T follicular helper cell (primary cell): ENCODE data around the gene GRXCR2.
"Not testable (repeated sequence)": the region's sequence is repeated elsewhere in the genome, so short reads cannot be mapped to it uniquely, and the experiment has no call there.

ENCODE experiments used
- DNase-seq: peaks from one replicate; pipeline ENCODE4 v3.0.0-alpha.2; 2020; ENCODE audit warnings: low read depth
- total RNA-seq, 2 experiments: gene quantifications; one replicate each; lab custom pipeline; 2026; lab: John Stamatoyannopoulos, UW

GRXCR2 gene, protein sequence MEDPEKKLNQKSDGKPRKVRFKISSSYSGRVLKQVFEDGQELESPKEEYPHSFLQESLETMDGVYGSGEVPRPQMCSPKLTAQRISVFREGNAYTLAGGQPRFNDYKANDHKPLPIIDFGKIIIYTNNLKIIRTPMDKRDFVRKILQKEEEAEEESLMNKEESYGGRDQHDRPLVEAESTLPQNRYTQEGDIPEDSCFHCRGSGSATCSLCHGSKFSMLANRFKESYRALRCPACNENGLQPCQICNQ
- 0 reads per million in 2 experiments for total RNA-seq

DNA sequence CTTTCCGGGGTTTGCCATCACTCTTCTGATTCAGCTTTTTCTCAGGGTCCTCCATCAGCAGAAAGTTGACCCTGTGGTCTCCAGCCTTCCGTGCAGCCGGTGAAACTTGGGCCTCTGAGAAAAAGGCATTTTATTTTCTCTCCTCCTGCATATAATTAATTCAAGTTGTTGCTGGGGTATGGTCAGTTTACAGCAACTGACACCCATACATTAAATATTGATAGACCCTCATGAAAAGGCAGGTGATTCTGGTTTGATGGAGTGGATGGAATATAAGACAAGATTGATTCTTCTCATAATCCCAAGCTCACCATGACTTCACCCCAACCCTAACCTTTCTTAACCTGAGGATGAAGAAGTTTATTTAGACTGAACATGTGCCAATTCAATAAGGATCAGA, at the start of gene GRXCR2:
TSS of gene GRXCR2 (minus strand) at position 101 of the 400 bp plus-strand sequence. CDS start at position 55, 46 bp downstream.
- DNase-seq = no peak

DNA sequence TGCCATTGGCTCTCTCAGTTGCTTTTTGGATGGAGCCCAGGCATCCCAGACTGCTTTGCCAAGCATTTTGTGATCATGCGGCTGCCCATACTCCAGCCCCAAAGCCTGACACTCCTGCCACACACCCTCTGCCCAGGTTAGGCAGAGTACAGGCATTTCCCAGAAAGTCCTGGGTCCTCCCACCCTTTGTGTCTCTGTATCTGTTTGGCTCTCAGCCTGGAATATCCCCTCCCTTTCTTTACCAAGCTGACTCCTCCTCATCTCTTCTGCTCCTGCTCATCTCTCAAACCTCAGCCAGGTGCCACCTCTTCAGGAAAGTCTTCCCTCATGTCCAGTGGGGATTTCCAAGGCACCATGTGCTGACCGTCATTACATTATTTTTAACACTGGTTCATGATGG, 49.2 kb upstream of the GRXCR2 start:
- DNase-seq = no peak

DNA sequence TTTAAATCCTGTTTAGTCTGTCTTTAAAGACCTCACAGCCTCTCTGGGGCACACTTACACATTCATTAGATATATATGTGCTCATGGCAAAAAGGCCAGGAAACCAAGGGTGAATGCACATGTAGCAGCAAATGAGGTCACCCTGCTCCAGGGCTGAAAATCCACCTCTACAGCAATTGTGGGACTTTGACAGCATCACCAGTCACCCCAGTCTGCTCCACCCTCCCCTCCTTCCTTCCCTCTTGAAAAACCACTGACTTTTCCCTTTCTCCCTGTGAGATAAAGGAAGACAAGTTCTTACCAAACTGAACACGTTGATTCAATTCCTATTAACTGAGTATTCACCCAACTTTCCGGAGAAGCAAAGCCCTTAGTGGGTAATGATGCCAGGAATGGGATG, 48.4 kb upstream of the GRXCR2 start:
- no peak for DNase-seq

DNA sequence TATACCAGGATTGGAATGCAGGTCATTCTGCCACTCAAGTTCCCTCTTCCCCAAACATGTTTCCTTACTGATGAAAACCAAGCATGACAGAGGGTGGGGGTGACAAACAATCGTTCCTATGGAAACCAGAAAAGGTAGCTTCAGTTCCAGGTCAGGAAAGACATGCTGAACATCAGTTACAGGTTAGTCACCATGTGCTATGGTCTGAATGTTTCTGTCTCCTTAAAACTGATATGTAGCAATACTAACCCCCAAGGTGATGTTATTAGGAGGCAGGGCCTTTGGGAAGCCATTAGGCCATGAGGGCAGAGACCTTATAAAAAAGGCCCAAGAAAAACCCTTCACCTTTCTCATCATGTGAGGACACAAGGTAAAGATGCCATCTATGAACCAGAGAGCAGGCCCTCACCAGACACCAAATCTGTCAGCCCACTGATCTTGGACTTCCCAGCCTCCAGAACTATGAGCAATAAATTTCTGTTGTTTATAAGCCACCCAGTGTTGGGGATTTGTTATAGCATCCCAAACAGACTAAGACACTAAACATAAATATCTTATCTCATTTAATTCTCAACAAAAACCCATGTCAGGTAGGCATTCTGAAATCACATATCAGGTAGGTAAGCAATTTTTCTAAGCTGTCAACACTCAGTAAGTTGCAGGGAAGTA, 47.9 kb upstream of the GRXCR2 start:
- DNase-seq = no peak

DNA sequence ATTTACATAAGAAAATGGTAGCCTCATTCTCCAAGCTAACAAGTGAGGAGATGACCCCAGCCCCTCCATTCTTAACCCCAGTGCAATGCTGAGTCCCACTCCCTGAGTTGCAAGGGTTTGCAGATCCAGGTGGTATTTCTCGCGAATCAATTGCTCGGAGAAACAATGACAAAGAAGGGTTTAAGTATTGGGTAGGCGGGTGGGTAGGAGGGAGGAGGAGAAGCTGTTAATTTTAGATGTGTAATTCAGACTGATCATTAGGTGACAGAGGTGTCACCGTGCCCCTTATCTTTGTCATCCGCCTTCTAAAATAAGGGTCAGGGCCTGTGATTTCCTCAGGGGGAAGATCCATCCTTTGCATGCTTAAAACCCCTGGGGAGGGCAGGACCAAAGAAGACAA, 46.6 kb upstream of the GRXCR2 start:
- no peak for DNase-seq

DNA sequence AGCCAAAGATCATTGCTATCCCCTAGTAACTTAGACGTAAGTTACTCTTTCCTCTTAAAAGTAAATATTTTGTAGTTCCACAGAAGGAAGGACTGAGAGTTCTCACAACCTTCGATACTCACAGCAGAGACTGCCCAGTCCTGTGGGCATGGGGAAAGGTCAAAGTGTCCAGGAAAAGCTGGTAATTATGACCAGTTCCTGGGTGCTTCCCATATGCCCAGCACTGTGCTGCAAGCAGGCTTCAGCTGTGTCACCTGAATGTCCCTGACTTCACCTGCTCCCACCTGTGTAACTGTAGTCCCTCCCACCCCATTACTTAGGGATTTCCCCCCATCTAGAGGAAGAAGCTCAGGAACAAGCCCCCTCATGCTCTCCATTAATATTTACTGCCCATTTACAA, 45.6 kb upstream of the GRXCR2 start:
- no peak for DNase-seq

DNA sequence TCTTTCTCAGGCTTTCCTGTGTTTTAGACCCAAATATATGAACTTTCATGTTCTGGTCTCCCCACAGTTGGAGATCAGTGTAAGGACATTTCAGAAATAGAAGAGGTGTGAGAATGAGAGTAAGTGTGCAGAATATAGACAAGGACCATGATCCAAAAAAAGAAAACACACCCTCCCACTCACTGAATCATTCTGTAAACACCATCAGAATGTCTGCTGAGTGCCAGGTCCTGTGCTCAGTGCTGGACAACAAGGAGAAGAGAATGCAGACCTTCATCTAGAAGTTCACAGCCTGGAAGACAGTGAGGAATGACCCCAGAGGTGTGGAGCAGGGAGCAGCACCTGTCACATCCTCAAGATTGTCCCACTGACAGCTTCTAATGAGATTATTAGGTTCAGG, 44.5 kb upstream of the GRXCR2 start:
- DNase-seq = no peak

DNA sequence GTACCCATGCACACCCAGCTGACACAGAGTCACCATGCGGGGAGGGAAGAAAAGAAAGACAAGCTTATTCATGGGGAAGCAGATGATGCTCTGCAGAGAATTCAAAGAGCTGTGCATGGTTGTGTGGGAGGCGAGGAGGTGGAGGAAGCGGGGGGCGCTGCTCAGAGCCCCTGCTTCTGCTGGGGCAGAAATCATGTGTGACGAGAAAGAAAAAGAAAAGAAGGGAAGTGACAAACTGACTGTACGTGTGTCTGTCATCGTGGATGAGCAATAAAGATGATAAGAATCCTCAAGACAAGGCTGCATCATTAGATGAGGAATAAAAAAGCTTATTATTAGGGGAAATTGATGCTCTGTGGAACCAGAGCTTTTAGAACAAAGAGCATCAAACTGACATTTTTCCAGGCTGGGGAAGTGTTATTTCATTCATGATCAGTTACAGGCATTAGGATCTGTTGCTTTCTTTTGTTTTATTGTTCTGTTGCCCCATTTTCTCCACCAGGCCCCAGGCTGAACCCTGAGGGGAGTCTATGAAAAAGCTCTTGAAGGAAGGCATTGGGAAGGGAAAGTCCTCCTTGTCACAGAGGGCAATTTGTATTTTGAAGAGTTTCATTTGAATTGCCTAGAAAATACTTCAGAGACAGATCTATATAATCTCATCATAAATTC, 43.3 kb upstream of the GRXCR2 start:
- DNase-seq = no peak

DNA sequence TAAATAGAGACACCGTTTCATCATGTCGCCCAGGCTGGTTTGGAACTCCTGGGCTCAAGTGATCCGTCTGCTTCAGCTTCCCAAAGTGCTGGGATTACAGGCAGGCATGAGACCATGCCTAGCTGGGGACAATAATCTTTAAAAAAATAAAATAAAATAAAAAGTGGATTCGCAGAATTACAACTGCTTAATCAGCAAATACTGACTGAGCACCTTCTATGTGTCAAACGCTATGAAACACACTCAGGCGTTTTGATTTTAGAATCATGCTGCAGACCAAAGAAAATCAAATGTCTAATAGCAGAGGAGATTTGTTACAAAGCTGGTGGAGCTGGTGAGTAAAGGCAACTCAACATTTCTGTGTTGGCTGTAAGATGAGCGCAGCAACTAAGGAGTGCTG, 40.9 kb upstream of the GRXCR2 start:
- no peak for DNase-seq

DNA sequence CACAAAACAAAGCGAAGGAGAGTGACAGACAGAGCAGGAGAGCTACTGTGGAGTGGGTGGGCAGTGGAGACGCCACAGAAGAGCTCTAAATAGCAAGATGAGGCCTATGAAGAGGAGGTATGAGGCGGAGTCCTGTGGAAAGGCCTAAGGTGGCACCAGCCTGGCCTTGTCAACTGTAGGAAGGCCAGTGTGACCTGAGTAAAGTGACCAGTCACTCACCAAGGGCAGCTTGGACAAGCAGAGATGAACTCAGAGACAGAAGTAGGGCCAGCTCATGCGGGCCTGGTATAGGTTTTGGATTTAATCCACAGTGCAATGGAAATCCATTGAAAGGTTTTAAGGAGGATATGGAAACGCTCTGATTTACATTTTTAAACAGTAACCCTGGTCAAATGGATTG, 39.8 kb upstream of the GRXCR2 start:
- no peak for DNase-seq

DNA sequence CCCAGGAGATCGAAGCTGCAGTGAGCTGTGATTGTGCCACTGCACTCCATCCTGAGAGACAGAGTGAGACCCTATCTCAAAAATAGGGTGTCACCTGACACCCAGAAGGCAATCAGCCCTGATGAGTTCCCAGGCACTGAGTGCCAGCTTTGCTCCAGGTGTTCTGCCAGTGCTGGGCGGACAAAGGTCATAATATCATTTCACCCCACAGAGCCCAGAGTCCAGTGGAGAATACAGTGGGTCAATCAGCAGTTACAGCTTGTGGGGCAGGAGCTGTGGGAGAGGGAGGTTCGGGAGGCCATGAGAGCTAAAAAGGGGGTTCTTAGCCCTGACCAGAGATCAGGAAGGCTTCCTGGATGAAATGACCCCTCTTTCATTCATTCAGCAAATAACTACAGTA, 39.2 kb upstream of the GRXCR2 start:
- no peak for DNase-seq

DNA sequence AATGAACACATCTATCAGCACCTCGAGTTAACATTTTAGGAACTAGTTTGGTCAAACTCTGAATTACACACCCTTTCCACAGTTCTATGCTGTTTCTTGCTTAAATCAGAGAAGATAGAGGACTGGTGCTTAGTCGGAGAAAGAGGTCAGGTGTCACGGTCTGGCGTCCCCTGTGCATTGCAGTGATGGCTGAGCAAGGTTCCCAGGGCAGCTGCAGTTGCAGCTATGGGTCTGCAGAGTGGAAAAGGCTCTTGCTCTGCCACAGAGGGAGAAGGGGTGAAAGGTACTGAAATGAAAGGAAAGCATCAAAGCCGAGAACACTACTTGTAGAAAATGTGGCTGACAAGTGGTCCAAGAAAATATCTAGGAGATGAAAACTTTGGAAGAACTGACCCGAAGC, 38.4 kb upstream of the GRXCR2 start:
- no peak for DNase-seq

DNA sequence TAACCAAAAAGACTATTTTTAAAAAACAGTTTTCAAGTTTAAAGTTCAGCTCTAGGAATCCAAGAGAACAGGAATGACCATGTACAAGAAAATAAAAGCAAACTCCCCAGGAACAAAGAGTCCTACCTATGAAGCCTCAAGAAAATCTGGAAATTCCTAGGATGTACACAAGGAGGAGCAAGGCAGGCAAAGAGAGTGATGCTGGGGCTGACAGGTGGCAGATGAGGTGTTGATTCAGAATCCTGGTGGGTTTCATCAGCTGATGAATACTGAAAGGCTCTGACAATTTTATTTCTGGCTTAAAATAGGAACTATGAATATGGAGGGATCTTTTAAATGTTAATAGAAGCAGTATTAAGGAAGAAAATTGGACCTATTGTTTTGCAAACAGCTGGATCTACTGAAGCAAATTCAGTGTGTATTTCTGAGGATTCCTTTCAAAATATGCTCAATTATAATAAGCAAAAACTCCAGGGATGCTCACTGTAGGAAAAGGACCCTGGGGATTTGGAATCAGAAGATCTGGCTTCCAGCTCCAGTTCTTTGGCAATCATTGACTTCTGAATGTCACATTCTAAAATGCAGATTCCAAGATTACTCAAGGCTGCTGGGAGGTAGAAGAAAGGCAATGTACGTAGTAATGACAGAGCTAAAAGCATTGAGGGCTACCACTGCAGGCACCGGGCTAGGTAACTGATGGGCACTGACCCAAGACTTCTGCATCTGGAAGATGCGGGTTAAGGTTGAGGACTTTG, 35.6 kb upstream of the GRXCR2 start:
- no peak for DNase-seq

DNA sequence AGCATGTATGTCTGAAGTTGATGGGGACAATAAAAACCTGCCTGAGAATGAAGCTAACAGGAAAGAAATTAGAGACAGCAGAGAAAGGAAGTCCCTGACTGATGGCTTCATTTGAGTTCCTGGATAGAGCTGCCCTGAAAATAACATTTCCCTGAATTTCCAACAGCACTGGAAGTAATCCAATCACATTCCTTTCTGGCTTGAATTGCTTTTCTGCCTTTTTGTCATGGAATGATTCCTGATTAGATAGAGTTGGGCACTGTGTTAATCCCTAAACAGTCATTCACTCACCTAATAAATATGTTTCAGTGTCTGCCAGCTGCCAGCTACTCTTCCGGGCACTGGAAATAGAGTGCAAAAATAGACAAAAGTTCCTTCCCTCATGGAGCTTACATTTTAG, 33.6 kb upstream of the GRXCR2 start:
- DNase-seq = no peak

DNA sequence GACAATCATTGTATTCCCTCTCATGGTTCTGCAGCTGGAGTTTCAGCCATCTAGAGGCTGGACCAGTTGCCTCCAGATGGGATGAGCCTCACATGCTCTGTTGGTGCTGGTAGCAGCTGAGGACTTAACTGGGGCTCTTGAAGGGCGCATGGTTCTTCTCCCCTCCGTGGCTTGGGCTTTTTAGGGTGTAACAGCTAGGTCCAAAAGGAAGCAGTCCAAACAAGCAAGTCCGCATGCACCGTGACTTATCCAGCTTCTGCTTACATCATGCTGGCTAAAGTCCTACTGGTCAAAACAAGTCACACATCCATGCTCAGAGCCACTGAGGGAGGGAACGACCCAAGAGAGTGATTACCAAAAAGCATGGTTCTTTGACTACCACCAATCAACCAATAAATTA, 31.9 kb upstream of the GRXCR2 start:
- DNase-seq = no peak

DNA sequence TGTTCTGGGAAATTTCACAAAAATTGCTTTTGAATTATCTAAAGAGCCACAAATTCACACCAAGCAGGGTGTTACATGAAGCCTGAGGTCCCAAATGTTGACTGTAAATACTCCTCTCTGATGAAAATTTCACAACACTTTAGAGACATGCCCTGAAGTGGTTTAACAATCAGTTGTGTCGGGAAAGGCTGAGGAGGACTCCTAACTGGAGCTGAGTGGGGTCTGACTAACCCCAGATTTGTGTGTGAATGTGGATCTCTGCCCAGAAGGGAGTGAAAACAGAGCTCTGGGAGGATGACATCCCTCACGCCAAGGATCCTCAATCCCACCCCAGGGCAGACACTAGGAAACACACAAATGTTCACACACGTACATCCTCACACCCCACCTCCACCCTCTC, 31.1 kb upstream of the GRXCR2 start:
- DNase-seq = no peak

DNA sequence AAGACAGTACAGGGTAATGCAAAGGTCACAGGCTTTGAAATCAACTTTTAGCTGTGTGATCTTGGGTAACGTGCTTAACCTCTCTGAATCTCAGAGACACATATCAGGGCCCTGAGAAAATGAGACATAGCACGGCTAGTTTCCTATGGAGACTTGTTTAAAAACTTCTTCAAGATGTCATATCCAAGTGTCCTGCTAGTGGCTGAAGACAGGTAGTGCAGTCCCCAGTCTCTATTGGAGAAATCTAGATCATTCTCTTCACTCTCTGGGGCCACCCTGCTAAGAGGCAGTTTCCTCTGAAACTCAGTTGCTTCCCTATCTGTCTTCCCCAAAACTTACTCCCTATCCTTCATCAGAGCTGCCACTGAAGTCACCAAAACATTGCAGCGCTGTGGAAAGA, 30.3 kb upstream of the GRXCR2 start:
- no peak for DNase-seq

DNA sequence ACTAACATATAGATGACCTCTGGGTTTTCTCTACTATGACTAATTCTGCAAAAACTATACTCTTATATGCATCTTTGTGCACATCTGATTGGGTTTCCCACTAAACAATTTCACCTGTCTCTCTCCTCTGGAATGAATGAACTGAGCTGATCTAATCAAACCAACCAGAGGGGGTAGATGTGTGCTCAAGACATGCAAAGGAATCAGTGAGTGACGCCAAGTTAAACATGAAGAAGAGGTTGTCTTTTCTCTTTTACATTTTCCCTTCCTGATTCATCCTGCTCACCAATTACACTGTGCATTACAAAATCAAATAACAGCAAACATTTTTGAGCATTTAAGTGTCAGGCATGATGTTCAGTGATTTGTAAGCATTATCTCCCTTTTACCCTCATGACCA, 29.6 kb upstream of the GRXCR2 start:
- DNase-seq = no peak

DNA sequence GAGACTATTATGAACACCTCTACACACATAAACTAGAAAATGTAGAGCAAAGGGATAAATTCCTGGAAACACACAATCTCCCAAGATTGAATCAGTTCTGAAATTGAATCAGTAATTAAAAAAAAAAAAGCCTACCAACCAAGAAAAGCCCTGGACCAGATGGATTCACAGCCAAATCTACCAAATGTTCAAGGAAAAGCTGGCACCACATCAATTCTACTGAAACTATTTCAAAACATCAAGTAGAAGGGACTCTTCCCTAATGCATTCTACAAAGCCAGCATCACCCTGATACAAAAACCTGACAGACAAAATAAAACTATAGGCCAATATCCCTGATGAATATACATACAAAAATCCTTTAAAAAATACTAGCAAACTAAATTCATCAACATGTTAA, 25.4 kb upstream of the GRXCR2 start:
- no peak for DNase-seq

DNA sequence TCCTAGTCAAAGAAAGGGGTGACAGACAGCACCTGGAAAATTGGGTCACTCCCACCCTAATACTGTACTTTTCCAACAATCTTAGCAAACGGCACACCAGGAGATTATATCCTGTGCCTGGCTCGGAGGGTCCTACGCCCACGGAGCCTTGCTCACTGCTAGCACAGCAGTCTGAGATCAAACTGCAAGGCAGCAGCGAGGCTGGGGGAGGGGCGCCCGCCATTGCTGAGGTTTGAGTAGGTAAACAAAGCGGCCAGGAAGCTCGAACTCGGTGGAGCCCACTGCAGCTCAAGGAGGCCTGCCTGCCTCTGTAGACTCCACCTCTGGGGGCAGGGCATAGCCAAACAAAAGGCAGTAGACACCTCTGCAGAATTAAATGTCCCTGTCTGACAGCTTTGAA, 18.6 kb upstream of the GRXCR2 start:
- DNase-seq = not testable (repeated sequence)

DNA sequence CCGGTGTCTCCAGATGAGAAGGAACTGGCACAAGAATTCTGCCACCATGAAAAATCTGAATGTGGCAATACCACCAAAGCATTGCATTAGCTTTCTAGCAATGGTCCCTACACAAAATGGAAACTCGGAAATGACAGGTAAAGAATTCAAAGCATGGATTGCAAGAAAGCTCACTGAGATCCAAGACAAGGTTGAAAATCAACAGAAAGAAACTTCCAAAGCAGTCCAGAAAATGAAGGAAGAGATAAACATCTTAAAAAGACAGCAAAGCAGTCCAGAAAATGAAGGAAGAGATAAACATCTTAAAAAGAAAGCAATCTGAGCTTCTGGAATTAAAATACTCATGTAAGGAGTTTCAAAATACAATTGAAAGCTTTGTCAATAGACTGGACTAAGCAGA, 16.8 kb upstream of the GRXCR2 start:
- no peak for DNase-seq

DNA sequence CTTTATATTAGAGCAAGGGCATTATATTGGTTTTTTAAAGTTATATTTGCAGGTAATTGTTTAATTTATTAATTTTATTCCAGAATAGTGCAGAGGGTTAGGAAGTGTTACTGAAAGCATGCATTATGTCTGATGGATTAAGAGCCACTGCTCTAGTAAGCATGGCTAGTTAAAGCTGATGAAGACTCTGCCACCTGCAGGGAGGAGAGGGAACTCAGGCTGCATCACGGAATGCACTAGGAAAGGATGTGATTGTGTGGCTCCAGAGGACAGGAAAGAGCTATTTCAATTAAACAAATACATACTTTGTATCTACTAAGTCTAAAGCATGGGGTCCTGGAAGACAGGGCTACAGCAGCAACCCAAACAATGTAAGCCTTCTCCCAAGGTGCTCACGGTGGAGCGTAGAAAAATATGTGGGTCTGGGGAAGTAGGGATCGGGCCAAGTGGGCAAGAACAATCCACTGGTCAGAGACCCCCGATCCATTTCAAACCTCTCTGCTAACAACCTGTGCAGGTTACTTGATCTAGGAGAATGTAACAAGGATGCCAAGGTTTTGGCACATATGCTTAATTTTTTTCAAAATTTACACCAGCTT, 15.3 kb upstream of the GRXCR2 start:
- DNase-seq = no peak
